ENCODE data around the gene CNN2.

The CNN2 gene

GRCh38 chr19:1032264-1032867 lies 6.0 kb downstream of the CNN2 start:
- no peak for DNase-seq

- no peak for DNase-seq
Measured at GRCh38 chr19:1035998-1036621, 9.7 kb downstream of the CNN2 start.

GRCh38 chr19:1037621-1038064 lies 11.2 kb downstream of the CNN2 start:
- no peak for DNase-seq

- DNase-seq = no peak
Measured at GRCh38 chr19:1038978-1039645, 12.7 kb downstream of the CNN2 start.

GRCh38 chr19:1039646-1040475 lies 13.5 kb downstream of the CNN2 start, which contains the start of gene ABCA7:
Gene ABCA7 (plus strand): TSS chr19:1040107. CDS start chr19:1041362, 1,255 bp downstream.
- peak; percentile 89 to 99 for DNase-seq

GRCh38 chr19:1040476-1041271 lies 14.3 kb downstream of the CNN2 start:
- peak; percentile 93 to 98 for DNase-seq

GRCh38 chr19:1041272-1041834 lies 14.9 kb downstream of the CNN2 start:
- no peak for DNase-seq

- peak in 1 of 2 experiments; percentile 69 for DNase-seq
Measured at GRCh38 chr19:1041835-1042685, 15.7 kb downstream of the CNN2 start.

- DNase-seq = peak; percentile 64 to 89
Measured at GRCh38 chr19:1042689-1043511, 16.5 kb downstream of the CNN2 start.

GRCh38 chr19:1045247-1045603 lies 18.8 kb downstream of the CNN2 start:
- DNase-seq = peak in 1 of 2 experiments; percentile 30

GRCh38 chr19:1046117-1046626 lies 19.8 kb downstream of the CNN2 start:
- no peak for DNase-seq

GRCh38 chr19:1046836-1047695 lies 20.7 kb downstream of the CNN2 start:
- no peak for DNase-seq

GRCh38 chr19:1047696-1048147 lies 21.3 kb downstream of the CNN2 start:
- no peak for DNase-seq

- DNase-seq = no peak
Measured at GRCh38 chr19:1049106-1049505, 22.7 kb downstream of the CNN2 start.

GRCh38 chr19:1049800-1050199 lies 23.4 kb downstream of the CNN2 start:
- DNase-seq = no peak

- no peak for DNase-seq
Measured at GRCh38 chr19:1050989-1051788, 24.8 kb downstream of the CNN2 start.

GRCh38 chr19:1051791-1052190 lies 25.4 kb downstream of the CNN2 start:
- DNase-seq = no peak

Data from NCI-H446 (cell line).